ENCODE results near the gene BCAT1.

DNA sequence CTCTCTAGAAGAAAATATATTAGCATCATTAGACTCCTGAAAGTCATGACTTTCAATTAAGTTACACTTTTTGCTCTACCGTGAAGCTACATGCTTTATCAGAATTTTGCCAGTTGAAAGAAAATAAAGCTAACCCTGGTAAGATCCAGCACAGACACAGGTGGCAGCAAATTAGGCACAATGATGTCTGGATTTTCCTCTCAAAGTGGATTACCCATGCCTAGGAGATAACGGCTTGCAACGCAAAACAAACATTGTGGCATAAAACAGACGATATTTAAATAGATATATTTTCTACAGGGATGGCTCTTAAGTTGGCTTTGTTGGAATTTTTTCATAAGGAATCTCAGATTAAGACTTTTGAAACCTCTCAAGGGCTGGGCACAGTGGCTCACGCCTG is 33.4 kb downstream of the BCAT1 start:
- TF ChIP-seq POLR2AphosphoS5 (IDR thresholded peaks at IDR 0.05; ENCODE audit: low read depth) (no peak), EZH2 (IDR thresholded peaks at IDR 0.05; ENCODE audit: low read depth, unreplicated experiment) (no peak), EZH2phosphoT487 (IDR thresholded peaks at IDR 0.05; ENCODE audit: unreplicated experiment) (no peak), CREB1 (CRISPR knock-in tag; IDR thresholded peaks at IDR 0.05; ENCODE audit: low read depth) (no peak), ZNF331 (CRISPR knock-in tag; IDR thresholded peaks at IDR 0.05; ENCODE audit: low read depth) (no peak), NANOG (IDR thresholded peaks at IDR 0.05; ENCODE audit: borderline replicate concordance) (no peak)
- TF ChIP-seq, protein P1, sequence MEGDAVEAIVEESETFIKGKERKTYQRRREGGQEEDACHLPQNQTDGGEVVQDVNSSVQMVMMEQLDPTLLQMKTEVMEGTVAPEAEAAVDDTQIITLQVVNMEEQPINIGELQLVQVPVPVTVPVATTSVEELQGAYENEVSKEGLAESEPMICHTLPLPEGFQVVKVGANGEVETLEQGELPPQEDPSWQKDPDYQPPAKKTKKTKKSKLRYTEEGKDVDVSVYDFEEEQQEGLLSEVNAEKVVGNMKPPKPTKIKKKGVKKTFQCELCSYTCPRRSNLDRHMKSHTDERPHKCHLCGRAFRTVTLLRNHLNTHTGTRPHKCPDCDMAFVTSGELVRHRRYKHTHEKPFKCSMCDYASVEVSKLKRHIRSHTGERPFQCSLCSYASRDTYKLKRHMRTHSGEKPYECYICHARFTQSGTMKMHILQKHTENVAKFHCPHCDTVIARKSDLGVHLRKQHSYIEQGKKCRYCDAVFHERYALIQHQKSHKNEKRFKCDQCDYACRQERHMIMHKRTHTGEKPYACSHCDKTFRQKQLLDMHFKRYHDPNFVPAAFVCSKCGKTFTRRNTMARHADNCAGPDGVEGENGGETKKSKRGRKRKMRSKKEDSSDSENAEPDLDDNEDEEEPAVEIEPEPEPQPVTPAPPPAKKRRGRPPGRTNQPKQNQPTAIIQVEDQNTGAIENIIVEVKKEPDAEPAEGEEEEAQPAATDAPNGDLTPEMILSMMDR (conservative IDR thresholded peaks at IDR 0.05; ENCODE audit: low read depth in 2 of 2), result no peak
- TF ChIP-seq, protein P2, sequence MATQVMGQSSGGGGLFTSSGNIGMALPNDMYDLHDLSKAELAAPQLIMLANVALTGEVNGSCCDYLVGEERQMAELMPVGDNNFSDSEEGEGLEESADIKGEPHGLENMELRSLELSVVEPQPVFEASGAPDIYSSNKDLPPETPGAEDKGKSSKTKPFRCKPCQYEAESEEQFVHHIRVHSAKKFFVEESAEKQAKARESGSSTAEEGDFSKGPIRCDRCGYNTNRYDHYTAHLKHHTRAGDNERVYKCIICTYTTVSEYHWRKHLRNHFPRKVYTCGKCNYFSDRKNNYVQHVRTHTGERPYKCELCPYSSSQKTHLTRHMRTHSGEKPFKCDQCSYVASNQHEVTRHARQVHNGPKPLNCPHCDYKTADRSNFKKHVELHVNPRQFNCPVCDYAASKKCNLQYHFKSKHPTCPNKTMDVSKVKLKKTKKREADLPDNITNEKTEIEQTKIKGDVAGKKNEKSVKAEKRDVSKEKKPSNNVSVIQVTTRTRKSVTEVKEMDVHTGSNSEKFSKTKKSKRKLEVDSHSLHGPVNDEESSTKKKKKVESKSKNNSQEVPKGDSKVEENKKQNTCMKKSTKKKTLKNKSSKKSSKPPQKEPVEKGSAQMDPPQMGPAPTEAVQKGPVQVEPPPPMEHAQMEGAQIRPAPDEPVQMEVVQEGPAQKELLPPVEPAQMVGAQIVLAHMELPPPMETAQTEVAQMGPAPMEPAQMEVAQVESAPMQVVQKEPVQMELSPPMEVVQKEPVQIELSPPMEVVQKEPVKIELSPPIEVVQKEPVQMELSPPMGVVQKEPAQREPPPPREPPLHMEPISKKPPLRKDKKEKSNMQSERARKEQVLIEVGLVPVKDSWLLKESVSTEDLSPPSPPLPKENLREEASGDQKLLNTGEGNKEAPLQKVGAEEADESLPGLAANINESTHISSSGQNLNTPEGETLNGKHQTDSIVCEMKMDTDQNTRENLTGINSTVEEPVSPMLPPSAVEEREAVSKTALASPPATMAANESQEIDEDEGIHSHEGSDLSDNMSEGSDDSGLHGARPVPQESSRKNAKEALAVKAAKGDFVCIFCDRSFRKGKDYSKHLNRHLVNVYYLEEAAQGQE (IDR thresholded peaks at IDR 0.05; ENCODE audit: unreplicated experiment), result no peak
